ENCODE measurements around the gene FBXL16.

DNA sequence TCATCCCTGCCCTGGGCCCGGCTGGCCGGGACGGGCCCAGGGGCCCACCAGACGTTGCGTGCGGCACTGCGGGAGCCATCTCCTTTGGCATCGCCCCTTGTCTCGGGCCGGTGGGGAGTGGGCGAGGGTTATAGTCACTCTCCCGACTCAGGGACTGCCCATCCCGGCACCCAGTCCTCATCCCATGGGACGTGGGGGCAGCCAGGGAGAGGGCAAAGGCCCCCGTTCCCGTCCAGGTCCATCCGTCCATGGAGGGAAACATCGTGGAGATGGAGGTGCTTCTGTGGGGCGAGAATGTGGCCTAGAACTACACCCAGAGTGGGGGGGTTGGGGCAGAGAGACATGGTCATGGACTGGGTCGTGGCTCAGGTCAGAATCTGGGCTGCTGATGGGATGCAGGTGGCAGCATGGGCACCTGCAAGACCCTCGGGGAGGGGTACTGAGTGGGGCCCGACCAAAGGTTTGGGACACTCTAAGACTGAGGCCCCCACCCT, 58.9 kb downstream of the FBXL16 start:
- no peak for TF ChIP-seq MBNL3 (CRISPR knock-in tag; conservative IDR thresholded peaks at IDR 0.05)
- TF ChIP-seq ZNF335 (CRISPR knock-in tag; IDR thresholded peaks at IDR 0.05), result no peak
- TF ChIP-seq SIN3A (IDR thresholded peaks at IDR 0.05; ENCODE audit: borderline replicate concordance, low read depth, low read length), result no peak
- TF ChIP-seq KDM2A (CRISPR knock-in tag; IDR thresholded peaks at IDR 0.05; ENCODE audit: borderline replicate concordance, low read depth), result no peak
- TF ChIP-seq, protein P1, sequence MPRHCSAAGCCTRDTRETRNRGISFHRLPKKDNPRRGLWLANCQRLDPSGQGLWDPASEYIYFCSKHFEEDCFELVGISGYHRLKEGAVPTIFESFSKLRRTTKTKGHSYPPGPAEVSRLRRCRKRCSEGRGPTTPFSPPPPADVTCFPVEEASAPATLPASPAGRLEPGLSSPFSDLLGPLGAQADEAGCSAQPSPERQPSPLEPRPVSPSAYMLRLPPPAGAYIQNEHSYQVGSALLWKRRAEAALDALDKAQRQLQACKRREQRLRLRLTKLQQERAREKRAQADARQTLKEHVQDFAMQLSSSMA (CRISPR knock-in tag; IDR thresholded peaks at IDR 0.05), result no peak
- TF ChIP-seq, protein P2, sequence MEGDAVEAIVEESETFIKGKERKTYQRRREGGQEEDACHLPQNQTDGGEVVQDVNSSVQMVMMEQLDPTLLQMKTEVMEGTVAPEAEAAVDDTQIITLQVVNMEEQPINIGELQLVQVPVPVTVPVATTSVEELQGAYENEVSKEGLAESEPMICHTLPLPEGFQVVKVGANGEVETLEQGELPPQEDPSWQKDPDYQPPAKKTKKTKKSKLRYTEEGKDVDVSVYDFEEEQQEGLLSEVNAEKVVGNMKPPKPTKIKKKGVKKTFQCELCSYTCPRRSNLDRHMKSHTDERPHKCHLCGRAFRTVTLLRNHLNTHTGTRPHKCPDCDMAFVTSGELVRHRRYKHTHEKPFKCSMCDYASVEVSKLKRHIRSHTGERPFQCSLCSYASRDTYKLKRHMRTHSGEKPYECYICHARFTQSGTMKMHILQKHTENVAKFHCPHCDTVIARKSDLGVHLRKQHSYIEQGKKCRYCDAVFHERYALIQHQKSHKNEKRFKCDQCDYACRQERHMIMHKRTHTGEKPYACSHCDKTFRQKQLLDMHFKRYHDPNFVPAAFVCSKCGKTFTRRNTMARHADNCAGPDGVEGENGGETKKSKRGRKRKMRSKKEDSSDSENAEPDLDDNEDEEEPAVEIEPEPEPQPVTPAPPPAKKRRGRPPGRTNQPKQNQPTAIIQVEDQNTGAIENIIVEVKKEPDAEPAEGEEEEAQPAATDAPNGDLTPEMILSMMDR (CRISPR knock-in tag; IDR thresholded peaks at IDR 0.05), result no peak
- no peak for TF ChIP-seq ZC3H4 (CRISPR knock-in tag; IDR thresholded peaks at IDR 0.05; ENCODE audit: borderline replicate concordance)
- TF ChIP-seq ZNF839 (CRISPR knock-in tag; IDR thresholded peaks at IDR 0.05; ENCODE audit: borderline replicate concordance), result no peak
- TF ChIP-seq NFRKB (IDR thresholded peaks at IDR 0.05), result no peak
